ENCODE measurements around the gene TNFRSF8.

The TNFRSF8 gene

DNA sequence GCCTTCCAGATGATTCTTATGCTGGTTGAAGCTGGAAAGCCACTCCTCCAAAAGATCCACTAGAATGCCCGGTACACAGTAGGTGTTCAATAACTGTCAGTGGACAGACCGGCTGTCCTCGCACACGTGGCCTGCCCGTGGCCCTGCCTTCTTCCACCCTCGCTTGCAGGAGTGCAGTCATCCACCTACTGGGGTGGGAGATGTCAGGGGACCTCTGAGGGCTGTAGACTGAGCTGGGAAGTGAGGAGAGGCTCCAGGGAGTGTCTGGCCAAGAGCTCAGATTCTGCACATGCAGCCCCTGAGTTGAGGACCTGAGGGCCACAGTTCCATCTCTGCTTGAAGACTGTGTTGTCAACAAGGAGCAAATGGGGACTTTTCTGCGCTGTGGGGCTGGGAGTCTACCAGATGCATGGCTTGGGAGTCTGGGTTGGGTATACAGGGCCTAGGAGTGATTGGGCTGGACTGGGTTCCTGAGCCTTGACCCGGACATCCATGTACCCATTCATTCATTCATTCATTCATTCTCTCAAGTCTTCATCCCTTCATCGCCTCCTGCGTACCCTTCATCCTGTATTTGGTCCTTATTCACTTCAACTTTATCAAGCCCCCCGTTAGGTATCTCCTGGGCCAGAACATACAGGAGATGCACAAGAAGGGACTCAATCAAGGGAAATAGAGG, 99.5 kb downstream of the TNFRSF8 start:
- TF ChIP-seq REST (IDR thresholded peaks at IDR 0.05; ENCODE audit: insufficient read depth in 1 of 2, low read depth in 2 of 2, low read length in 2 of 2), result no peak
- TF ChIP-seq POLR2AphosphoS5 (IDR thresholded peaks at IDR 0.05; ENCODE audit: low read depth, low read length), result no peak
- TF ChIP-seq FOXP2 (optimal IDR thresholded peaks at IDR 0.05; ENCODE audit: borderline replicate concordance, extremely low read depth, extremely low read length, insufficient read depth), result no peak
- no peak for TF ChIP-seq SIN3A (IDR thresholded peaks at IDR 0.05; ENCODE audit: borderline replicate concordance, insufficient read depth, low read length)
- TF ChIP-seq TAF1 (IDR thresholded peaks at IDR 0.05; ENCODE audit: borderline replicate concordance, insufficient read depth, low read length), result no peak

- no peak for TF ChIP-seq FOXP2 (optimal IDR thresholded peaks at IDR 0.05; ENCODE audit: borderline replicate concordance, extremely low read depth, extremely low read length, insufficient read depth)
- no peak for TF ChIP-seq REST (IDR thresholded peaks at IDR 0.05; ENCODE audit: insufficient read depth in 1 of 2, low read depth in 2 of 2, low read length in 2 of 2)
- TF ChIP-seq TAF1 (IDR thresholded peaks at IDR 0.05; ENCODE audit: borderline replicate concordance, insufficient read depth, low read length), result no peak
- TF ChIP-seq POLR2AphosphoS5 (IDR thresholded peaks at IDR 0.05; ENCODE audit: low read depth, low read length), result no peak
- TF ChIP-seq SIN3A (IDR thresholded peaks at IDR 0.05; ENCODE audit: borderline replicate concordance, insufficient read depth, low read length), result no peak
Measured at GRCh38 chr1:12163210-12163609, 100.1 kb downstream of the TNFRSF8 start.

DNA sequence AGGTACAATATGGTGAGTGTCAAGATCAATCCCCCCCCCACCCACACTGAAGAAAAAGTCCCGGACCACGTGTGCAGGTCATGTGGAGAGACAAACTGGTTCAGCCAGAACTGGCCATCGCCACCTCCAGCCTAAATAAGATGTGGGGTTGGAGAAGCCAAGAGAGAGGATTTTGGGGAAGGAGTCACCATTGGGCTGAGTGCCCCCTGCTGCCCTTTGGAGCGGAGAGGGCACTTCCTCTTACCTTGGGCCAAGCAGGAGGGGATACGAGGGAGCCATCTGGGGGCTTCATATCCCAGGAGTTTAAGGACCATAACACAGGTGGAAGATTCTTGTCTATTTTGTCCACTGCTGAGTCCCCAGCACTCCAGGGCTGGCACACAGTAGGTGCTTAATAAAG, 101.1 kb downstream of the TNFRSF8 start:
- TF ChIP-seq FOXP2 (optimal IDR thresholded peaks at IDR 0.05; ENCODE audit: borderline replicate concordance, extremely low read depth, extremely low read length, insufficient read depth) (no peak), REST (IDR thresholded peaks at IDR 0.05; ENCODE audit: insufficient read depth in 1 of 2, low read depth in 2 of 2, low read length in 2 of 2) (no peak), POLR2AphosphoS5 (IDR thresholded peaks at IDR 0.05; ENCODE audit: low read depth, low read length) (no peak), SIN3A (IDR thresholded peaks at IDR 0.05; ENCODE audit: borderline replicate concordance, insufficient read depth, low read length) (no peak), TAF1 (IDR thresholded peaks at IDR 0.05; ENCODE audit: borderline replicate concordance, insufficient read depth, low read length) (no peak)

- TF ChIP-seq POLR2AphosphoS5 (IDR thresholded peaks at IDR 0.05; ENCODE audit: low read depth, low read length), result no peak
- TF ChIP-seq REST (IDR thresholded peaks at IDR 0.05; ENCODE audit: insufficient read depth in 1 of 2, low read depth in 2 of 2, low read length in 2 of 2), result no peak
- TF ChIP-seq SIN3A (IDR thresholded peaks at IDR 0.05; ENCODE audit: borderline replicate concordance, insufficient read depth, low read length), result no peak
- no peak for TF ChIP-seq TAF1 (IDR thresholded peaks at IDR 0.05; ENCODE audit: borderline replicate concordance, insufficient read depth, low read length)
- TF ChIP-seq FOXP2 (optimal IDR thresholded peaks at IDR 0.05; ENCODE audit: borderline replicate concordance, extremely low read depth, extremely low read length, insufficient read depth), result no peak
Measured at GRCh38 chr1:12165342-12165741, 102.2 kb downstream of the TNFRSF8 start.
